GM21423 (cell line): ENCODE data around the gene TMEM187.
A peak's percentile ranks its signal among the peaks of the same experiment; 100 is the strongest.

Experiments used
- ATAC-seq: cut with Tn5 transposase; IDR thresholded peaks from one replicate; pipeline ENCODE4 v1.9.1; 2021; ENCODE audit warnings: mild to moderate bottlenecking, moderate library complexity; ENCODE audit not compliant: unreplicated experiment

TMEM187 gene

DNA sequence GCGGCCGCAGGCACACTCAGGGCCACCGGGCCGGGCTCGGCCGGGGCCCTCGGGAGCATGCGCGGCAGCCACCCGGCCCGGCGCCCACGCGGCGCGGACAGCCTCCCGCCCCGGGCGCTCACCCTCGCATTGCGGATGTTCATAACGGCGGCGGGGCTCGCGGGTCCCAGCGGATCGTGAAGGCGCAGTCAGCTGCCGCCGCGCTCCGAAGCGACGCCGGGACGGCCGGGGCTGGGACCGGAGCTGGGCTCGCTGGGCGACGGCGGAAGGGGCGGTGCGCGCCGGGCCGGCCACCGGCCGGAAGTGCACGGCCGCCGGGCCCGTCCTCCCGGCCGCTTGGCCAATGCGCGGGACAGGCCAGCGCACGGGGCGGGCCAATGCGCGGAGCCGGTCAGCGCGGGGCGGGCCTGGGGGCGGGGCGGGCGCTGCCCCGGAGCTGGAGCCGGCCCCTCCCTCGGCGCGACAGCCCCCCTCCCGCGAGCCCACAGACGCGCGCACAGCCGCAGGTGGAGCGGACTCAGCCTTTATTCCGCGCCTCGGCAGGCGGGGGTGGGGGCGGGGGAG is 37.7 kb upstream of the TMEM187 start, which contains the start of gene NAA10:
TSS of gene NAA10 (minus strand) at position 276 of the 564 bp plus-strand sequence. CDS start at position 143, 133 bp downstream.
- ATAC-seq: peak; percentile 86

DNA sequence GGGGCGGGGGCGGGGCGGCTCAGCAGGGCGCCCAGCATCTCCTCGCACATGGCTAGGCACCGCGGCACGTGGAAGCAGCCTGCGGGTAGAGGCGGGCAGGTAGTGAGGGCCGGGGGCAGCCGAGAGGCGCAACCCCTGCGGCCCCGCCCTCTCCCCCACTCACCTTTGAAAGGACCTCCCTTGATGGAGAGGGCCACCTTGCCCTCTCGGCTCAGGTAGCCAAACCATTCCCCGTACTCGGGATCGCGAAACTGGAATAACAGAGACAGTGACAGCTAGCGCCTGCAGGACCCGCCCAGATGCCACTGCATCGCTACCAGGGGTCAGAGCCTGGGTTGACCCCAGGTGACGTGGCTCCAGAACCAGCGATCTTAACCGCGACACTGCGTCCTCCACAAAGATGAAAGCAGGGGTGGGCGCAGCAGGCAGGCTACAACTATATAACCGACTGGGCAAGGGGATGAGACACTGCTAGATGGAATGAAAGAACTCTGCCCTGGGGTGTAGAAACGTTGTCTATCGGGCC is 37.2 kb upstream of the TMEM187 start:
- no peak for ATAC-seq

DNA sequence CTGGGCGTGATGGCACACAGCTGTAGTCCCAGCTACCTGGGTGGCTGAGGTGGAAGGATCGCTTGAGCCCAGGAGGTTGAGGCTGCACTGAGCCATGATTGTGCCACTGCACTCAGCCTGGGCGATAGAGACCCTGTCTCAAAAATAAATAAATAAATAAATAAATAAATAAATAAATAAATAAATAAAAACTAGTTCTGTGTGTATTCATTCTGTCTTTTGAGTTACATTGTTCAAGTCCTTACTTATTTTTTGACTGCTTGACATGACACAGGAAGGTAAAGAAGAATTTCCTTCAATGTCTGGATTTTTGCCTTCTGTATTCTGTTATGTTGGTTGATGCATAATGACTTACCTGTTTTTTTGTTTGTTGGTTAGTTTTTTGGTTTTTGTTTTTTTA is 35.5 kb upstream of the TMEM187 start:
- ATAC-seq: no peak

DNA sequence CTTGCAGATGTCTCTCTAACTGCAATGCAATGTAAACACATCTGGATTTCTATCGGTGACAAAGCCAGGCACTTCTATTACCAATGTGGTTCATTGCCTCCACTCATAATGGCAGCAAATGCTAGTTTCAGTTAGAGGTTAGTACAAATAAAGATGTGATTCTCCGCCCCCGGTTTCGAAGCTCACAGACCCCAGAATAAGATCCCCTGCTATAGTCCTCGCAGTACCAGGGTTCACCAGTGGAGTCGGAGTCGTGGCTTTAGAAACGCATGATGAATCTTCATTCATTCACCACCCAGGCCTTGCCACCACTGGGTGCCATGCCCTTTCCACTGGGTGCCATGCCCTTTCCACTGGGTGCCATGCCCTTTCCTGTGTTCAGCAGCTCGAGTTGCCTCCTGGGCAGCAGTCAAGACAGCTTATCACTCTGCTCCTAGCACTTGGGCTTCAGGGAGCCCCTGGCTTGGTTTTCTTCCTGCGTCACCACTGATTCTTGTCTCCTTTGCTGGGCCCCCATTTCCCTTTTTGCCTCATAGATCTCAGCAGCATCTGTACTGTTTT is 34.2 kb upstream of the TMEM187 start:
- ATAC-seq: no peak

DNA sequence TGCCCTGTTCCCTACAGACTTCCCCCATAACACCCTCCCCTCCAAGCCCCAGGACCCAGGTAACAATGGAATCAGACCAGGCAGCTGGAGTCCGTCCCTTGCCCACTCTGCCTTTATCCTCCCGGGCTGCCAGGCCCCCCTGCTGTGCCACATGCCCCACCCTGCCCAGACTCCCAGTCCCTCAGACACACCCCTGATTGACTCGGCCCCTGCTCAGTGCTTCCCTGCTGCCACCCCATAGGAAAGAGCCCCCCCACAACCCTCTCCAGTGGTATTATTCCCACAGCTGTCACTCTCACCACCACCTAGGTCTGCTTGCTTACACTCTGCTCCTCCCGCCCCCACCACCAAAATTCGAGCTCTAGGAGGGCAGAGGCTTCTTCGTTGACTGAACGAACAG is 33.0 kb upstream of the TMEM187 start:
- no peak for ATAC-seq

DNA sequence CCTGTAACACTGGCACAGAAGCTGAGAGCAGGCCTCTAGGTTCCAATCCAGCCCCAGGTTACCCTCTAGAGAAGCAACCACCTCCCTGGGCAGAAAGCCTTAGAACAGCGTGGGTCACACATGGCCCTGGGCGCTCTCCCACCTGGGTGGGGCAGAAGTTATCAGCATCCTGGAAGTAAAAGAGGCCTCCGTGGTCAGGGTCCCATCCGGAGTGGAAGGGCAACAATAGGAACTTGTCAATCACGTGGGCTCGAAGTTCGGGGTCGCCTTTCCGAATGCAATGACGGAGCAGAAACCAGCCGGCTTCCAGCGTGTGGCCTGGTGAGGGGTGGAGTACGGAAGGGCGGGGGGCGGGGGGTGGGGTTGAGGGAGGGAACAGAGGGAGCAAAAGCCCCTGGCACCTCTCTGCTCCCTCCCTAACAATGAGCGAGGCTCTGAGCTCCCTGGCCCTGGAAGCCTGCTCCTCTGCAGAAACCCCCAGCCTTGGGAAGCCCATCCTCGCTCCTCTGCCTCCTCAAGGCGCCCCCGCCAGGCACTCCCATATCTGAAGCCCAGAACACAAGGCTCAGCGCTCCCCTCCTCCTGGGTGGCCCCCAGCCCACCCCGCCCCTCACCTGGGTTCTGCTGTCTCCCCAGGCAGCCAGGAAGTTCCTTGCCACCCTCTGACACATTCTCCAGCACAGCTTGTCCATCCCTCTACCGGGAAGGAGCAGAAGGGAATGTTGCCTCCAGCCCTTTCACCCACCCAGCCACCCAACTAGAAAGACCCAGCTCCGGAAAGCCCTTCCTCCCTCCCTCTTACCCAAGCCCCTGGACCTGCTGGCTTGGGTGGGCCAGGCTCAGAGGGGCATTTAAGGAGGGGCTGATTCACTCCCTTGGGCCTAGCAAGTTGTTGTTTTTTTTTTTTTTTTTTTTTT is 31.0 kb upstream of the TMEM187 start:
- no peak for ATAC-seq

DNA sequence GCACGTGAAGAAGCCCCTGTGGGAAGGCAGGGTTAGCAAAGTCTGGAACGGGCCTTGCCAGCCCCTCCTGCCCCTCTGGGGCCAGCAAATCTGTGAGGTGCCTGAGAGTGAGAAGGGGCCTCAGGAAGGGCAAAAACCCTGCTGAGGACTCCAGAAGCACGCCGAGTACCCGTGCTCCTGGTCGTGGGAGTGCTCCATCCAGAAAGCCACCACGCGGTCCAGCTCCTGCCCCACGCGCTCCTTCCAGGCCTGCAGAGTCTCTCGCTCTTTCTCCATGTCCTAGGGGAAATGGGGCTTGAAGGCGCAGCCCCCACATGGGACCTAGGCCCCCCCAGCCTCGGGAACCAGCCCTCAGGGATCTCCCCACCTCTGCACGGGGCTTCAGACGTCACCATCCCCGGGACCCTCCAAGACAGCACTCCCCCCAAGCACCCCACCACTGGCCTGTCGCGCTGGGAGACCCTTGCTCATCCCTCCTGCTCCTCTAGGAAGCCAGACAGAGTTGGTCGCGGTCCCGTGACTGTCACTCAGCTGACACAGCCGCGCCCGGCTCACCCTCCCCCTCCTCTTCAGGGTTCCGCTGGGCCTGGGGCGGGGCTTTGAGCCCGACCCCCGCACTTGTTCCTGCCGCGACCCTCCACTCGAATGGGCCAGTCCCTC is 28.3 kb upstream of the TMEM187 start, which contains the start of gene RENBP:
TSS of gene RENBP (minus strand) at position 504 of the 660 bp plus-strand sequence. CDS start at position 471, 33 bp downstream.
- ATAC-seq: no peak

DNA sequence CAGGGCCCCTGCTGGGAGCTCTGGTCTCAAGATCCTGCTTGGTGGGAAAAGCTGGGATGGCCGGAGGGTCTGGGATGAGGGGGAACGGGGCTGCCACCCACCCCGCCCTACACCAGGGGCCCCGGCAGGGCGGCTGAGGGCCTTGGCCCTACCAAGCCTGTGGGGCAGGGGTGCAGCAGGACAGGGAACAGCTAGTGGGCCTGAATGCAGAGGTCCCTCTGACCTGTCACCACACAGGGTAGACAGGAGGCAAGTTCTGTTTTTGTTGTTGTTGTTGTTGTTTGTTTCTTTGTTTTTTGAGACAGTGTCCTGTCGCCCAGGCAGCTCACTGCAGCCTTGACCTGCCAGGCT is 27.8 kb upstream of the TMEM187 start:
- no peak for ATAC-seq

DNA sequence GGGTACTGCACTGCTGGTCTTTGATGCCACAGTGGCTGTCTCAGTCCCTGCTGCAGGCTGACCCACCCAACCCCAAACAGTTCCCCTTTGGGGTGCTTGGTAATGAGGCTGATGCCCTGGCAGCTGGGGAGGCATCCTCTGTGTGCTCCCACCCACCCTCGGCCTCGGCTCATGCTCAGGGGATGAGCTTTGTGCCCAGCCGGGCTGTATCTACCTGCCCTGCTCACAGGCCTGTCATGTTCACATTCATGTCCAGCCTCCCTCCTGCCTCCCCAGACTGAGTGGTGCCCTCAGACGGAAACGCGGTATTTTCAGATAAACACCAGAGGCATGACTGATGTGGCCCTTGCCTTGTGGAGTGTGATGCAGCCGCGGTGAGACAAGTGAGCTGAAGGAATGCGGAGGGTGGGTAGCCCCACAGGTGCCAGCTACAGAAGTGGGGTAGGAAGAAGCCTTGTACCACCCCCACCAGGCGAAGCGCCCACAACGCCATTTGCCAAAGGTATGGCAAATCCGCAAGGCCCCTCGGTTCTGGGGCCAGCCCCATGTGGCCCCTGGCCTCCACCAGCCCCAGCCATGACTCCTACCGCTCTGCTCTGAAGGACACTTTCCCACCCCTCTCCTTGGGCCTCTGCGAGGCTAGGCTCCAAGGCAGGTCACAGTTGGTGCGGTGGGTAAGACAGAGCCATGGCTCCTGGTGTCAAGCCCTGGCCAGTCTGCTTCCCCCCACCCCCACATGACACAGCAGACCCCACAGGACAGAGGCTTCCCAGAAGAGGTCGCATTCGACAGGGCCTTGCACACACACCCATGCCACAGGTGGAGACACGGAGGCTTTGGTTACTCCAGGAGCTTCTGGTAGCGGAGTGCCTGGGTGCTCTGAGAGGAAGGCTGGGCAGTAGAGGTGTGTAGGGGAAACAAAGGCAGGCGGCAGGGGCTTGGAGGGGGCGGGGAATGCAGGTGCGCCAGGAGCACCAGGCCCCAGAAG is 26.3 kb upstream of the TMEM187 start:
- ATAC-seq: no peak

DNA sequence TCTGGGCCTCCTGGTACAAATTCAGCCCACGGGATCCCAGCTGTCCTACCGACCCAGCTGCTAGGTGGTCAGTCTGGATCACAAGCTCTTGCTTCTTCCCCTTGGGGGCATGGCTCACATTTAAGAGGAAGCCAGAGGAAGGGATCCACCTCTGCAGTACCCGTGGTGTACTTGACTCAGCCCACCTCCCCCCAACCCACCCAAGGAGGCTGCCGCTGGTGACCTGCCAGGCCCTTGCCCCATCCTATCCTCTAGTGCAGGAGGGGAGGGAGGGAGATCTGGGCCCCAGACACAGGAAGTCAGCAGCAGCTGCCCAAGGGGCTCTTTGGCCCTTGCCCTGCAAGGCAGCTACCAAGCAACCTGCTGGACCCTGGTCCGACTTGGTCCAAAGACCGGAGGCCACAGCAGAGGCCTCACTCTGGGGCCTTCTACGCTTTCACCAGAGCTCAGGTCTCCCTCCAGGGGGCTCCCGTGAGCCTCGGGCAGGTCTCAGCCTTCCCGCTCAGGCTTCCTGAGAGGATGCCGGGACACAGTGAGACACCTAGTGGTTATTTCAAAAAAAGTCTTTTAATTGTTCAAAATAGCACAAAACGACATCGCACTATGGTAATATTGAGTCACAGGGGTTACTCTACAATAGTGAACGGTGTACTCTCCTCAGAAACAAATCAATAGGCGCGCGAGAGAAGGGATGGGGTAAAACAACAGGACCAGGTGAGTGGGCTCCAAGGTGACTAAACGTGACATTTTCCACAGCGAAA is 25.4 kb upstream of the TMEM187 start:
- ATAC-seq: peak; percentile 71

DNA sequence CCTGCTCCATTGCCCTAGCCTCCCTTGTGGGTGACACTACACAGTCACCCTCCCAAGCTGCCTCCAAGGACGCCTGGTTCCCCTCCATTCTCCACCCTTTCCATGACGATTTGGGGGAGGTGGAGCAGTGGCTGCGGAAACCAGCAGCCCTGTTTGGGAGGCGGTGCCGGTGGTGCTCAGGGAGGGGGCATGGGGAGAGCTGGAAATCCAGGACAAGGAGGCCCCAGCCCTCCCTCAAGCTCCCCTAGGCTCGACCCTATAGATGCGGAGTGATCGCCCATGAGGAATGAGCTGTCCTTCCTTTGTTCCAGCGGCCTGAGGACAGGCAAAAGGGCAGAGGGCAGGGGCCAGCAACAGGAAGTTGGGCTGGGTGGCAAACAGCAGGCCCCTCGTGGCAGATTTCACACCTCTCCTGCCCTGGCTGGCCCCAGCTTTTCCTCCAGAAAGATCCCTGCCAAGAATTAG is 24.5 kb upstream of the TMEM187 start:
- no peak for ATAC-seq

DNA sequence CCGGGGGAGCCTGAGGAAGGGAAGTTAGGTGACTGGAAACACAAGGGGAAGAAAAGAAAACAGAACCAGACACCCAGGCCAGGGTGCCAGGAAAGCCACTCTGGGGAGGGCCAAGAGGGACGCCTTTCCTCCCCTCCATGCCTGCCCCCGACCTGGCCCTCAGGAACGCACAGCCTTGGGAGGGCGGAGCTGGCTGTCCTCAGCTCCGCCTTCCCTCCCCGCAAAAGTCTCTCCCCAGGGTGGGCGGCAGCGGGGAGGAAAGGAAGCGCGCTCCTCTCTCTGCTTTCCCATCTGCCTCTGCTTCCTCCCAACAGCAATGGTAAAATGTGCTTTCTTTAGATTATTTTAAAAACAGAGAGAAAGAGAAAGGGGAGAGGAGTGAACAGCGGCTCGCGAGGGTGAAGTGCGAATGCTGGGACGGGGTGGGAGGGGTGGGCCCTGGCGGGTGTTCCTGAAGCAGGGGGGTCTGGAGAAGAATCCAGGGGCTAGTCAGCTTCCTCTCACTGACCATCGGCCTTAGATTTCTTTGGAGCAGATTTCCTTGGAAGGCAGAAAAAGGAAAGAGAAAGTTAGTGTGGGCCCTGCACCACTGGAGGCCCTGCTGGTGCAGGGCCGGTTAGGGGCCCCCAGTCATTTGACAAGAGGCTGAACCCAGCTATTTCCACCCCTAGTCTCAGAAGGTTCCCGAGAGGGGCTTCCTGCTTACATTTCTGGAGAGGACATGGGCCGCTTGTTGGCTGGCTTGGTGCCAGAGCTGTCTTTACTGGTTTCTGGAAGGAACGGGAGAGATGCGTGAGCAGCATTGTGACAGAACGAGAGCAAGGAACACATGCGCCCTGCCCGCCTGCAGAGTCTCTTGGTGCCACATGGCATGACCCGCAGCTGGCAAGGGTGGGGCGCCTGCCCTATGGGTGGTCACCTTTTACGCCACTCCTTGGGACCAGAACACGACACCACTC is 23.4 kb upstream of the TMEM187 start:
- ATAC-seq: no peak

DNA sequence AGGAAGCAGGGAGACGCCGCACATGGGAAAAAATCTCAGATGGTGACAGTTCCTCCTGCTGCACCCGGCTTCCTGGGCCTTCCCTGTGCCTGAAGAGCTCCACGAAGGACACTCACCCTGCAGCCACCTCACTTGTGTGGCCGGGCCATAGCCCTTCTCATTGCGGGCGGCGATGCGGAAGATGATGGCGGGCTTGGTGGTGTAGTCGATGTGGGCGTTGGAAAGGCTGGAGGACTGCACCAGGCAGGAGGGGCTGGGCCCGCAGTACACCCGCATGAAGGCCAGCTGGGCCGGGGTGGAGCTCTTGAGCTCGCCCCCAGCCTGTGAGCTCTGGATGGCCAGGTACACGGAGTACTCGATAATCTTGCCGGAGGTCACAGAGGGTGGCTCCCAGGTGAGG is 22.4 kb upstream of the TMEM187 start:
- ATAC-seq: no peak

DNA sequence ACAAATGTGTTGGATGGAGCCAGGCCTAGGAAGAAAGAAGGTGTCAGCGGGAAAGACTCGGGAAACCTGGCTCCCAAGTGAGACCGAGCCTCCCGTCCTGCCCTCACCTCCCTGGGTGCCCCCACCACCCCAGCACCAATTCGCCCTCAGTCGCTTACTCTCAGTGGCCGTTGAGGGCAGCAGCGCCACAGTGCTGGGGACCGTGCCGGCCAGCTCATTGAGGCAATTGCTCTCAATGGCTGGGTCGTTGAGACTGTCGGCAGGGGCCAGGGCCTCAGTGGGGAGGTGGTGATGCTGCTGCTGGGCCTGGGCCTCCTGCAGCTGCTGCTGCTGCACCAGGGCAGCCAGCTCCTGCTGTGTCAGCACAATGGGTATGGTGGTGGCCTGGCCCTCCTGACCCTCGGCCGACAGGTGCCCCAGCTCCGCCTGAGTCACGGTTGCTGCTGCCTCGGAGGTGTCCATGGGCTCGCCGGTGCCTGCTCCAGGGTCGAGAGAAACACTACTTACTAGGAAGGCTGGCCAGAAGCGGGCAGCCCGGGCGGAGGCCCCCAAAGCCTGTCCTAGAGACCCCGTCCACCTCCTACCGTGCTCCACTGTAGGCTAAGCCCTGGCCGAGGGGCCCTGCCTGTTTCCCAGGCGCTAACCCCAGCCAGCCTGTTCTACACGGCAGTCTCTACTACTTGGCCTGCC is 20.7 kb upstream of the TMEM187 start:
- ATAC-seq: no peak

DNA sequence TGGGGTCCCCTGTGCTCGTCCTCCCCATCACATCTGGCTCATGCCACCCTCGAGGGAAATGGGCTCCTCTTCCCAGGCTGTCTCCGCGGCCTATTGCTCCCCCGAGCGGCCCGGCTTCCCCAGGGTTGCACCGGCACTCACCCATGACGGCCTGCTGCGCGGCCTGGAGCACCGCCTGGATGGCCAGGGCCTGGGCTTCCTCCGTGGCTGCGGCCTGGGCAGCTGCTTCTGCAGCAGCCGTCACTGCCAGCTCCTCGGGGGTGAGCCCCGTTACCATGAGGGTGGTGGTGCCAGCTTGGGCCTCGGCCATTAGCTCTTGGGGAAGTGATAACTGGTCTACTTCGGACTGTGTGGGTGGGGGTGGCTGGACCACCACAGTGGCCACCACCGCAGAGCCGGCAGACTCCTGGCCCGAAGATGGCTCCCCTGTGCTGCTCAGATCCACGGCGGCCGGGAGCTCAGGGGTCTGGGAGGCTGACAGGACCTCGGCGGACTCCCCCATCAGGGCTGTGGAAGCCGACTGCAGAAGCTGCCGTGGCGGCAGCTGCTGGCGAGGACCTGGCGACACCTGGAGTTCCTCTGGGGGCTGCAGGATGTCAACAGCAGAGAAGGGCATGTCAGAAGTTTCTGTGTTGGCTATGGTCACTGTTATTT is 20.1 kb upstream of the TMEM187 start:
- ATAC-seq: no peak

DNA sequence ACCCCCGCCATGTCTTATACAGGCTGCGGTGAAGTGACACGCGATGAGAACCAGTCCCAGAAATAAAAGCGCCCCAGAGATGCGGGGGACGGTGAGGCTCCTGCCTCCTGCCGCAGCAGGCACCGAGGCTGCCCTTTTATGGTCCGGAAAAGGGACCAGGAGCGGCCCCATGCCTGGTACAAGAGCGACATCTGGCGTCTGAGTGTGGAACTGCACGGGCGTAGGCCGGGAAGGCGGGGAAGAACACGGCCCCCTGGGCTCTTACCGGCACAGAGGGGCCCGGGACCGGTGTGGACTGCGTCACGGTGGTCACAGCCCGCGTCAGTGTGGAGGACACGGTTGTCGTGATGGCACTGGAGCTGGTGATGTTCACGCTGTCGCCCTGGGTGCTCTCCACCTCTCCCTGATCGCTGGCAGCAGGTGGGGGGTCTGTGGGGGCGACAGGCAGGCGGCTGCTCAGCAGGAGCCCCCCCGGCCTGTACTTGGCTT is 19.2 kb upstream of the TMEM187 start:
- peak; percentile 43 for ATAC-seq
